Breast epithelium (tissue), 3 donors: Measurements from ENCODE around the gene ABLIM2.

Experiments
- CTCF ChIP-seq, 3 donors: fragments of 450-650 bp; IDR thresholded peaks; one replicate each; pipeline ENCODE4 v1.5.1; 2016 to 2017; ENCODE audit warnings: antibody characterized with exemption in 3 of 3, mild to moderate bottlenecking in 3 of 3, moderate library complexity in 3 of 3
- POLR2AphosphoS5 ChIP-seq, 3 donors: sonication (generic); formaldehyde crosslinking; IDR thresholded peaks; one replicate each; pipeline ENCODE4 v1.6.1; 2017; ENCODE audit warnings: antibody characterized with exemption in 3 of 3

GRCh38 chr4:8066336-8066931 lies 92.2 kb downstream of the ABLIM2 start:
- TF ChIP-seq CTCF (IDR thresholded peaks at IDR 0.05) (no peak), POLR2AphosphoS5 (IDR thresholded peaks at IDR 0.05) (no peak)
